NCI-H1436 (cell line): Measurements from ENCODE around the gene RIMS3.
"Not testable (repeated sequence)": the region's sequence is repeated elsewhere in the genome, so short reads cannot be mapped to it uniquely, and the experiment has no call there.

Source experiments
- DNase-seq: peaks from one replicate; lab custom pipeline; 2025; lab: John Stamatoyannopoulos, UW

RIMS3 gene

DNA sequence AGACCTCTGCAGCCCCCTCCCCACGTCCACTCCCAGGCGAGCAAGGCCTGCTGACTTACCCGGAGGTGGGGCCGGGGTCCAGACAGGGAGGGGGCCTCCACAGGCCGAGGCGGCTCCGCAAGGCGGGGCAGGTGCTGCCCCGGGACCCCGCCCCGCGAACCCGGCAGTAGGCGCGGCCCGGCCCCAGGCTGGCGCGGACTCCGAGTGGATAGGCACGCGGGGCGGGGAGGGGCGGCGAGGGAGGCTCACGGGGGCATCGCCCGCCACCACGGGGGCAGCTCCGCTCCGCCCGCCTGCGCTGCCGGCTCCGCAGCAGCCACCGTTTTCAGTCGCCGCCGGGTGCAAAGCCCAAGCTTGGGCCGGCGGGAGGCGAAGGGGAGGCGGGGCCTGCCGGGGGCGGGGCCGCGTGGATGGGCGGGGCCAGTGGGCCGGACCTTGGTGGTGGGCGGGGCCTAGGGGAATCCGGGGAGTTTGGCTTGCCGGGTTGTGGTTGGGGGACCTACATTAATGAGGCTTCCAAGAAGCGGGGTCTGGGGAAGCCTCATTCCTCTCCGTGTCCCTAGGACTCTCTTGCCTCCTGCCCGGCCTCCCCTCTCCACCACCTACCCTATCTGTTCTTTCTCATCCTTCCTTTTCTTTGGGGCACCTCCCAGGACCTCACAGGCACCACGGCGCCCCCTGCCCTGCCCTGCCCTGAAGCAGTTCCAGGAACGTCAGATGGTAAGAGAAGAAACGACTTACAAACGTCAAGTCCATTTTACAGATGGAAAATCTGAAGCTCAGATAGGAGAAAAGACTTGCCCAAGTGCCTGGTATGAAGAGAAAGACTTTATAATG lies at the start of gene RIMS3:
Gene RIMS3 (minus strand): TSS at position 348 of the 837 bp plus-strand sequence. CDS start 23,757 bp downstream, outside the sequence.
- peak; percentile 76 for DNase-seq

GRCh38 chr1:40712997-40713396 lies 47.5 kb upstream of the RIMS3 start:
- DNase-seq: no peak

DNA sequence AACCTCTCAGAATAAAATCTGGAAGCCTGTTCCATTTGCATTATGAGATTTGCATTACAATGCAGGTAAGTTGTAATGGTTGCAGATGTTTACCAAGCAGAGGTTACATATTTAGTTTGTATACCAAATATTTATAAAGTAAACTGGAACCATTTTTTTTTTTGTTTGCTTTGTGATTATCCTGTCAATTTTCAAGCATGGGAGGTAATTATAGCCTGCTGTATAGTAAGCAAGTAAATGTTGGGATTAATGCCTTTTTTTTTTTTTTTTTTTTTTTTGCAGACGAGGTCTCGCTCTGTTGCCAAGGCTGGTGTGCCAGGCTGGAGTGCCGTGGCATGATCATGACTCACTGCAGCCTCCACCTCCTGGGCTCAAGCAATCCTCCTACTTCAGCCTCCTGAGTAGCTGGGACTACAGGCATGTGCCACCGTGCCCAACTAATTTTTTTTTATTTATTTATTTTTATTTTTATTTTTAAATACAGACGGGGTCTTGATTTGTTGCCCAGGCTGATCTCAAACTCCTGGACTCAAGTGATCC lies 47.0 kb upstream of the RIMS3 start:
- DNase-seq: peak; percentile 12

DNA sequence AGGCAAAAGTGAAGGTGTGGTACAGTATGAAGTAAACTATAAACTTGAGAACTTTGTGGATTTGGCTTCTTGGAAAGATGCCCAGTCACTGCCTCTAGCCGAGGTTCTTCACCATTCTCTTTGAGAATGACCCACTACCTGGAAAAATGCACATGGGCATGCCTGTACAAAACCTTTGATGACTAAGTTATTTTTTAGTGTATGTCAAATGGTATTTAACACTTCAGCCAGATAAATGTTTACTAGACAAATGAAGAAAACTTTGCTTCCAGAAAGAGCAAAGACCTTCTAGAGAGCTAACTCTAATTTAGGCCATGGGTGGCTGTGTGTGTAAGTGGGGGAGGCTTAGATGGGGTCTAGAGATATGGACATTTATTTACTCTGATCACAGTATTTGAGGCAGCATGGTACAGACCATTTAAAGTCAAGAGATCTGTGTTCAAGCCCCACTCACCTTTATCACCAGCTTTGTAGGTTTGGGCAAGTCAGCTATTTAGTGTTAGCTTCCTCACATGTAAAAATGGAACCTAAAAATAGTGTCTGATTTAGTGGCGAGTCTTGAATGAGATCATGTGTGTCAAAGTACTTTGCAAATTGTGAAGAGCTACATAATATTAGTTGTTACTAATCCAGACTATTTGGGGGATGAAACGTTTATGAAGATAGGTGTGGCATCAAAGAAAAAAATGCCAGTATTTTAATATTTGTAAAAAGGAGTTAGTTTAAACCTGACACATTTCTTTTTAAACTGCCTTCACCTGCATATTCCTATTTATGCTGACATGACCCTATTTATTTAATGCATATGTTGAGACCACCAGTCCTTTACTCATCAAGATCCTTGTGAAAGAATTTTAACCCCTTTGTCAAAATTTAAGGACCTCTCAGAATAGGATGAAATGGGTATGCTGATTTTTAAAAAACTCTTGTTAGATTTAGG lies 46.3 kb upstream of the RIMS3 start:
- peak; percentile 7 for DNase-seq

- DNase-seq: no peak
These were observed 45.3 kb upstream of the RIMS3 start for GRCh38 chr1:40710581-40711315.

DNA sequence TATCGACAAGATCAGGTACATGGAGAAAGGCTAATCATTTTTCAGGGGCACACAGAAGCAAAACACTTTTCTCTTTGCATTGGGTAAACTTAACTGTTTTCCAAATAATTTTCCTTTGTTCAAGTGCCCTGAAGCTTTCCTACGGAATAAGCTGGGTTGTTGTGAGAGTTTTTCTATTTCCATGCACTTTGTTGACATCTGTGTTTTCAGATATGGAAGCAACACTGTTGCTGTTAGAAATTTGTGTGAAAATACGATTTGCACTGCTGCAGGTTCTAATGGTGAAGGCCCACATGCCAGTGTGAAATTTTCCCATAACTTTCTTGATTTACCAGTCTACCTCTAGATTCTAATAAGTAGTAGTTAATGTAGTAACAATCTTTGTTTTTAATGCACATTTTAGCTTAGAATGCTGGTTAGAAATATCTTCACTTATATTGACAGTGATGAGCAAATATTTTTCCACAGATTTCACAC lies 44.4 kb upstream of the RIMS3 start:
- no peak for DNase-seq

GRCh38 chr1:40709100-40709801 lies 43.8 kb upstream of the RIMS3 start:
- peak; percentile 87 for DNase-seq

GRCh38 chr1:40708750-40709099 lies 43.2 kb upstream of the RIMS3 start:
- DNase-seq: peak; percentile 72

DNA sequence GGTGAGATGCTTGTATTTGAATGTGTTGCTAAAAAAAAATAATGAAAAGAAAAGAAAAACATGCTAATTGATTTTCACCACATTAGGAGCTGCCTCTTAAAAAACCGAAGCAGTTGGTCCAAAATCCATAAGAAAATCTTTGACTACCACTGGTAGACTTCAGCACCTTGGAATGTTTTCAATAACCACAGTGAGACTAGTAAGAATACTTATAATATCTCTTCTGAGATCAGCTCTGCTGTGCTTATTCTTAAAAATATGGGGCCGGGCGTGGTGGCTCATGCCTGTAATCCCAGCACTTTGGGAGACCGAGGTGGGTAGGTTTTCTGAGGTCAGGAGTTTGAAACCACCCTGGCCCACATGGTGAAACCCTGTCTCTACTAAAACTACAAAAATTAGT lies 41.1 kb upstream of the RIMS3 start:
- no peak for DNase-seq

DNA sequence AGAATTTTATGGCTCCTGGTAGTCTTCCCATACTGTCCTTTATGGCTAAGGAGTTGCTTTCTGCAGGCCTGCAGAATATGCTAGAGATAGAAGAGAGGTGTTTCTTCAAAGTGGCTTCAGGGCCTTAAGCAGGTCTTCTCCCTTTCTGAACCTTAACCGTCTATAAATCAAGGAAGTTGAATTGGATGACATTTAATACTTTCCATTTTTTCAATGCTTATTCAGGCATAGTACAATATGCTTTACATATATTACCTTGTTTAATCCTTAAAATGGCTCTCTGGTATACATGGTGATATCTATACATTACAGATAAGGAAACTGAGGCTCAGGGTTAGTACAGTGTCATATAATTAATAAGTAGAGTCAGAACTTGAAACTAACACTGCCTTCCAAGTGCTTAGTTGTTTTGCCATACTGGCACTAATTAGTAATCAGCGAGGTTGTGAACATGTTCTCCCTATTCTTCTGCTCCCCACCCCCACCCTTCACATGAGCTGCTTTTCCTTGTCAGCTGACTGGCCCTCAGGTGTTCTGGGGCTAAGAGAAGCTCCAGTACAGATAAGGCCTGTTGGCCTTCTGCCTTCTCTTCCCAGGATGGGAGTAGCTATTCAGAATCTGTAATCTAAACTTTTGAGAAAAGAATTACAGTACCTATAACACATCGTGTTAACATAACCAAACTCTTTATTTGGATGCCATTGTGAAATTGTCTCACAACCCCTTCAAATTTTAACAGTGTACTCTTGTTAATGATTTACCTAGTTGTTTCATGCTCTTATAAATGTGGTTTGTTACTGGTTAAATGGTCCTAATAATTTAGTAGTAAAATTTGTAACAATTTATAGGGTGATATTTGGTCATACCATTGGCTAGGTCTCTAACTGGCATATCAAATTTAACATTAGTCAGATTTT lies 39.6 kb upstream of the RIMS3 start:
- no peak for DNase-seq

DNA sequence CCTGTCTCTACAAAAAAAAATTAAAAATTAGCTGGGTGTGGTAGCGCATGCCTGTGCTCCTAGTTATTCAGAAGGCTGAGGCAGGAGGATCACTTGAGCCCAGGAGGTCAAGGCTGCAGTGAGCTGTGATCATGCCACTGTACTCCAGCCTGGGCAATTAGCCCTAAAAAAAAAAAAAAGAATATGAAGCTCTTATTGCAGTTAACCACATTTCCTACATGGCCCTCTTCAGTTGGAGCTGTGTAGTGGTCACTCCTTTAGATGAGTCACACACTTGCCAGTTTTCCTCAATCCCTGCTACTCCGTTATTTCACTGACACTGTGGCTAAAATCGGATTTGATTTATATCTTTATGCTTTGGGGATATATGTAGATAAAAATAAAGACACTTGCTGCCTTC lies 37.8 kb upstream of the RIMS3 start:
- DNase-seq: no peak

- DNase-seq: not testable (repeated sequence)
These were observed 37.3 kb upstream of the RIMS3 start for GRCh38 chr1:40702810-40703209.

- DNase-seq: no peak
These were observed 36.2 kb upstream of the RIMS3 start for GRCh38 chr1:40701684-40702083.

DNA sequence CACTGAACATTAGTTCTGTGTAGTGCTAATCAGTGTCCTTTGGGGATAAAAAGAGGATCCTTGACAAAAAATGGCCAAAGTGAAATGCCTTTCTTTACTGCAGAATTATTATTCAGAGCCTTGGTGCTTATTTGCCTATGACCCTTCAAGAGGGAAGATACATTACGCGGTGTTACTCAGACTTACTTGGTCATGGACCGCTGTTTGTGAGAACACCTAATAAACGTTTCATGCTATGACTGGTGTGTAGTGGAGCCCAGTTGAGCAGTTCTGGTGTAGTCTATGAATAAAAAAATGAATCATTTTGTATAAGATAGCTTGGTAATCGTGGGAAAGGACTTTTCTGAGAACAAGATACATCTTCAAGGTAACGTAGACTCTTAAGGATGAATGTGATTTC lies 34.3 kb upstream of the RIMS3 start:
- no peak for DNase-seq

DNA sequence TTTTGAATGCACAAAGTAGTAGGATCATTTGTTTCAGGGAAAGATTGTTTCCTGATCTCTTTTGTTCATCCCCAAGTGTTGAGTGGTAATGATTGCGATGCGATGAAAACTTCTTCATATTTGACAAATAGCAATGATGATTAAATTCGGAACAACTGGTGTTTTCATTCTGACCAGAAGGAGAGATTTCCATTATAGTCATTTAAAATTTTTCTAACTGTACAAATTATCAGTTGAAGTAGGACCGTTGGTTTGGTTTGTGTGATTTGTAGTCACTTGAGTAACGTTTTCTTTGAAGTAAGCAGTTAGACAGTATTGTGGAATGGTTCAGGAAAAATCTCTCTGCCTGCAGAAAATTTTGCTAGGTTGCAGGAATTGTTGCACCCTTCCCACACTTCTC lies 32.0 kb upstream of the RIMS3 start:
- DNase-seq: no peak

GRCh38 chr1:40696294-40696693 lies 30.8 kb upstream of the RIMS3 start:
- no peak for DNase-seq

- DNase-seq: no peak
These were observed 28.9 kb upstream of the RIMS3 start for GRCh38 chr1:40694353-40694874.

GRCh38 chr1:40693425-40693824 lies 27.9 kb upstream of the RIMS3 start:
- no peak for DNase-seq

- no peak for DNase-seq
These were observed 27.0 kb upstream of the RIMS3 start for GRCh38 chr1:40692429-40692895.
